HepG2 (cell line): ENCODE results near the gene ITPR1. TPM values are rescaled to one million over a fixed set of nuclear protein-coding genes. Genes with fewer than 3 reads are reported as not detected.

Source experiments
- ATAC-seq: fragments of 200-7000 bp; cut with Tn5 transposase; 3 replicates; pipeline ENCODE4 v1.9.1; 2020; ENCODE audit warnings: mild to moderate bottlenecking, moderate library complexity
- BruUV-seq: library from RNA; stranded (reverse); fragments of 400-500 nt; replicated peaks from 2 replicates; lab custom pipeline; 2021; lab: Mats Ljungman, UMichigan
- CTCF ChIA-PET: fragments of 300-600 bp; formaldehyde crosslinking; extraction: SDS; loops from one replicate; lab custom pipeline; 2021; ENCODE audit warnings: low total read pairs, inconsistent platforms, low intra/inter-chr PET ratio; lab: Yijun Ruan, JAX
- POLR2A ChIA-PET: fragments of 350-600 bp; sonication (Branson Sonifier 250); formaldehyde crosslinking; loops from one replicate; lab custom pipeline; 2020; ENCODE audit warnings: antibody characterized with exemption, inconsistent platforms; lab: Yijun Ruan, JAX
- DNase-seq: peaks from one replicate; pipeline ENCODE4 v3.0.0-alpha.2; 2015; ENCODE audit warnings: low spot score
- FAIRE-seq: peaks from 3 replicates; lab custom pipeline; 2011; peaks lifted over from hg19 to GRCh38; lab: Jason Lieb, UNC
- H2AFZ ChIP-seq: one replicate; pipeline ENCODE4 v1.6.1; 2011; ENCODE audit warnings: low read length, inconsistent platforms
- H3K27ac ChIP-seq: fragments of 300-600 bp; 3 replicates; pipeline ENCODE4 v1.8.0; 2011; ENCODE audit warnings: mixed run types, mild to moderate bottlenecking, mixed read lengths, low read length, inconsistent platforms; ENCODE audit not compliant: insufficient read depth; ENCODE audit errors: extremely low read length
- H3K27me3 ChIP-seq, 2 experiments: fragments of 200-600 bp in 1 of 2; 2 replicates in 1 of 2; 3 replicates in 1 of 2; pipeline versions ENCODE4 v1.6.0 to v1.8.0; 2011; ENCODE audit warnings: low read length in 2 of 2, mild to moderate bottlenecking in 2 of 2, moderate library complexity in 2 of 2, inconsistent platforms in 1 of 2; ENCODE audit not compliant: insufficient read depth in 2 of 2, control insufficient read depth in 1 of 2
- H3K36me3 ChIP-seq, 2 experiments: fragments of 200-600 bp in 1 of 2; replicated peaks in 1 of 2; 2 replicates in 1 of 2; 3 replicates in 1 of 2; pipeline versions ENCODE4 v1.5.1 to v1.8.0; 2011; ENCODE audit warnings: low read length in 2 of 2, inconsistent platforms in 1 of 2; ENCODE audit not compliant: insufficient read depth in 2 of 2, control insufficient read depth in 1 of 2
- H3K4me1 ChIP-seq: 2 replicates; pipeline ENCODE4 v1.5.1; 2012; ENCODE audit warnings: low read length, inconsistent platforms; ENCODE audit not compliant: insufficient read depth
- H3K4me2 ChIP-seq: 2 replicates; pipeline ENCODE4 v1.6.0; 2011; ENCODE audit warnings: low read depth, low read length, inconsistent platforms
- H3K4me3 ChIP-seq, 3 experiments: fragments of 200-600 bp in 1 of 3; sonication (generic), shearing (Covaris generic) in 1 of 3; replicated peaks in 1 of 3; 2 replicates each; pipeline ENCODE4 v1.5.1; 2011 to 2016; ENCODE audit warnings: low read length in 3 of 3, inconsistent platforms in 2 of 3, low read depth in 2 of 3, mild to moderate bottlenecking in 2 of 3, control low read depth in 1 of 3, mixed read lengths in 1 of 3; ENCODE audit not compliant: insufficient read depth in 1 of 3
- H3K79me2 ChIP-seq: one replicate; pipeline ENCODE4 v1.6.1; 2011; ENCODE audit warnings: low read length, inconsistent platforms; ENCODE audit not compliant: insufficient read depth
- H3K9ac ChIP-seq: 2 replicates; pipeline ENCODE4 v1.6.0; 2011; ENCODE audit warnings: mild to moderate bottlenecking, low read depth, low read length, inconsistent platforms; ENCODE audit not compliant: insufficient read depth
- H3K9me3 ChIP-seq: 2 replicates; pipeline ENCODE4 v1.5.1; 2012; ENCODE audit warnings: mild to moderate bottlenecking, low read length
- H4K20me1 ChIP-seq: 2 replicates; pipeline ENCODE4 v1.6.0; 2011; ENCODE audit warnings: inconsistent platforms, mild to moderate bottlenecking, low read length, moderate library complexity; ENCODE audit not compliant: insufficient read depth
- DMTF1 ChIP-seq: sonication (generic); formaldehyde crosslinking; IDR thresholded peaks from 2 replicates; pipeline ENCODE4 v1.4.0; 2020; ENCODE audit warnings: mild to moderate bottlenecking, missing genetic modification reagents
- MYNN ChIP-seq: sonication (generic); formaldehyde crosslinking; IDR thresholded peaks from 2 replicates; pipeline ENCODE4 v1.4.0; 2020; ENCODE audit warnings: mild to moderate bottlenecking, low read depth, missing genetic modification reagents
- RFXANK ChIP-seq: IDR thresholded peaks from 2 replicates; pipeline ENCODE4 v1.6.1; 2016
- ZBTB40 ChIP-seq, 2 experiments: fragments of 450-650 bp in 1 of 2; sonication (generic) in 1 of 2; formaldehyde crosslinking in 1 of 2; IDR thresholded peaks; 2 replicates each; pipeline versions ENCODE4 v1.6.1 to v1.8.0; 2016 to 2022; ENCODE audit warnings: antibody characterized with exemption in 1 of 2, mild to moderate bottlenecking in 1 of 2, missing genetic modification reagents in 1 of 2
- ZNF280D ChIP-seq: sonication (generic); formaldehyde crosslinking; IDR thresholded peaks from 2 replicates; pipeline ENCODE4 v1.5.1; 2020; ENCODE audit warnings: mild to moderate bottlenecking, missing genetic modification reagents
- ZNF883 ChIP-seq: sonication (generic); formaldehyde crosslinking; IDR thresholded peaks from 2 replicates; pipeline ENCODE4 v1.5.1; 2020; ENCODE audit warnings: mild to moderate bottlenecking, missing genetic modification reagents; ENCODE audit errors: not compliant biosample characterization
- ZSCAN9 ChIP-seq: IDR thresholded peaks from 2 replicates; pipeline ENCODE4 v1.6.1; 2016; ENCODE audit warnings: borderline replicate concordance
- in situ Hi-C: cut with HindIII; loops from 2 replicates; pipeline ENCODE4 v1.10.0; 2017; ENCODE audit warnings: low pct_unique_long_range_greater_than_20kb; ENCODE audit not compliant: extremely low pct_ligation_motif_present
- intact Hi-C: fragments of 100-400 bp; cut with micrococcal nuclease; formaldehyde crosslinking; loops from one replicate; pipeline ENCODE4 v1.10.0; 2022; ENCODE audit not compliant: unreplicated experiment
- polyA plus RNA-seq, 8 experiments: library from polyadenylated mRNA; depleted of rRNA in 3 of 8; stranded (reverse) in 7 of 8; unstranded in 1 of 8; fragments of >200 nt; fragmentation: Illumina TruSeq in 4 of 8; extraction: Trizol in 4 of 8; gene quantifications; 2 replicates each; pipeline versions ENCODE4 v1.2.1 to v1.2.3, GENCODE V29; 2011 to 2016; ENCODE audit warnings: low read depth in 4 of 8, missing spikeins in 1 of 8, mixed read lengths in 1 of 8; ENCODE audit not compliant: insufficient read depth in 1 of 8
- total RNA-seq, 5 experiments: library from RNA; depleted of rRNA; stranded (reverse); fragments of >200 nt; fragmentation: Illumina TruSeq; extraction: Trizol; gene quantifications; 2 replicates each; pipeline ENCODE4 v1.2.3, GENCODE V29; 2016; ENCODE audit warnings: low read depth in 1 of 5

ITPR1 gene
- total and polyA plus RNA-seq, 2 of the 13 experiments (the other 11 are each of a cell fraction or from before 2014, with no cell fraction given) = 10.0 to 11.4 TPM

- TF ChIP-seq ZNF280D (CRISPR knock-in tag) (no peak), MYNN (CRISPR knock-in tag) (no peak), ZNF883 (CRISPR knock-in tag) (no peak), DMTF1 (CRISPR knock-in tag) (no peak)
Measured at GRCh38 chr3:4449043-4449805, 43.9 kb upstream of the ITPR1 start (continued).

- Histone ChIP-seq H3K4me2 (no peak overlapping the region), H4K20me1 (no peaks in the 10 kb centered on the region), H3K27me3 (no peaks in the 10 kb centered on the region), H3K9me3 (no peaks in the 10 kb centered on the region), H3K9ac (no peak overlapping the region), H2AFZ (no peak overlapping the region), H3K36me3 (peaks cover 3 to 7% of the 10 kb centered on the region in 2 experiments; a peak in 3 of 5 replicates), H3K79me2 (no peaks in the 10 kb centered on the region), H3K4me1 (no peaks in the 10 kb centered on the region), H3K27ac (no peak overlapping the region), H3K4me3 (no peak overlapping the region)
- no peak for DNase-seq
- no peak for ATAC-seq
- intact Hi-C loops (no loop called here), in situ Hi-C loops (no loop called here)
- POLR2A ChIA-PET = no interaction called here
- CTCF ChIA-PET = no interaction called here
- no TSS peak for BruUV-seq
- FAIRE-seq = no peak
- TF ChIP-seq RFXANK = no peak
- no peak for TF ChIP-seq ZBTB40 (IDR thresholded peaks at IDR 0.05)
- TF ChIP-seq ZBTB40 (CRISPR knock-in tag; IDR thresholded peaks at IDR 0.05) = no peak
- no peak for TF ChIP-seq ZSCAN9 (CRISPR knock-in tag)
Measured at GRCh38 chr3:4454142-4454541, 39.0 kb upstream of the ITPR1 start.
